ENCODE data around the gene MAPK8IP1. TPM values are rescaled to one million over a fixed set of nuclear protein-coding genes. Genes with fewer than 3 reads are reported as not detected.

The MAPK8IP1 gene
- total and polyA plus RNA-seq, 7 donors, result 1.2 to 15.5 (median 4.9) TPM

DNA sequence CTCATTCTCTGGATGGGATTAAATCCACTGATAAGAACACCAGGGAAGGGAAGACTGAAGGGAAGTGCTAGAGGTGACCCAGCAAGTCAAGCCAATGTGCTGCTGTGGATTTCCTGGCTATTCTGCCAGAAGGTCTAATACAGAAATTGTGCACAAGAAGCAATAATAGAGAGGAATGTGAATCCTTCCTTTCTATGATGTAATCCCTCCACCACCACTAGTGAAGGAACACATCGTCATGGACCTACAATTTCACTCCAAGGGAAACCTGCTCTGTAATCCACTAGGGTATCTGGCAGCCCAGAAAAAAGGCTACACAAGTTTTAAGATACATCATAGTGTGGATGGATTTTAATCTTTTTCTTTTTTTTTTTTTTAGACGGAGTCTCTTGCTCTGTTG, 54.4 kb downstream of the MAPK8IP1 start:
- DNase-seq, result no peak
- Histone ChIP-seq H3K9me3 (no peaks in the 10 kb centered on the region), H3K4me3 (no peak overlapping the region), H3K27ac (no peak overlapping the region), H3K27me3 (no peaks in the 10 kb centered on the region), H3K4me1 (no peaks in the 10 kb centered on the region), H3K36me3 (peaks cover 6 to 68% (median 26%) of the 10 kb centered on the region in 4 donors)
- TF ChIP-seq, protein P1, sequence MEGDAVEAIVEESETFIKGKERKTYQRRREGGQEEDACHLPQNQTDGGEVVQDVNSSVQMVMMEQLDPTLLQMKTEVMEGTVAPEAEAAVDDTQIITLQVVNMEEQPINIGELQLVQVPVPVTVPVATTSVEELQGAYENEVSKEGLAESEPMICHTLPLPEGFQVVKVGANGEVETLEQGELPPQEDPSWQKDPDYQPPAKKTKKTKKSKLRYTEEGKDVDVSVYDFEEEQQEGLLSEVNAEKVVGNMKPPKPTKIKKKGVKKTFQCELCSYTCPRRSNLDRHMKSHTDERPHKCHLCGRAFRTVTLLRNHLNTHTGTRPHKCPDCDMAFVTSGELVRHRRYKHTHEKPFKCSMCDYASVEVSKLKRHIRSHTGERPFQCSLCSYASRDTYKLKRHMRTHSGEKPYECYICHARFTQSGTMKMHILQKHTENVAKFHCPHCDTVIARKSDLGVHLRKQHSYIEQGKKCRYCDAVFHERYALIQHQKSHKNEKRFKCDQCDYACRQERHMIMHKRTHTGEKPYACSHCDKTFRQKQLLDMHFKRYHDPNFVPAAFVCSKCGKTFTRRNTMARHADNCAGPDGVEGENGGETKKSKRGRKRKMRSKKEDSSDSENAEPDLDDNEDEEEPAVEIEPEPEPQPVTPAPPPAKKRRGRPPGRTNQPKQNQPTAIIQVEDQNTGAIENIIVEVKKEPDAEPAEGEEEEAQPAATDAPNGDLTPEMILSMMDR (IDR thresholded peaks at IDR 0.05), result no peak
- TF ChIP-seq EP300 (IDR thresholded peaks at IDR 0.05), result no peak
- TF ChIP-seq POLR2AphosphoS5 (IDR thresholded peaks at IDR 0.05), result no peak
- TF ChIP-seq POLR2A (IDR thresholded peaks at IDR 0.05), result no peak
- 93 to 95% methylated on average over 2 of the region's 2 CpGs for WGBS, 2 donors
- intact Hi-C loops (cut with DNase I), result no loop called here

DNA sequence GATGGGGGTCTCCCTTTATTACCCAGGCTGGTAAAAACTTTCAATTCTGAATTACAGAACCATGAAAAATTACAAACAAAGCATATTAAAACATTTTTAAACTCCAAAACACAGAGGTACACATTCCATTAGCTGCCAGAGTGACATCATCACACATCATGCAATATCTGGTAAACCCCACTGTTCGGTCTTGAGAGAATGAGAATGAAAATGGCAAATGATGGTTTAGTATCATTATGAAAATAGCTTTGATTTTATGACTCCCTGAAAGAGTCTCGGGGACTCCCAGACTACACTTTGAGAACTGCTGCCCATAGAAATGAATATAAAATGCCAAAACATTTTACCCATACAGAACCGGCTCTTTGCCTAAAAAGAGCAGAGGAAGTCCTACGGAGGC, 55.8 kb downstream of the MAPK8IP1 start:
- peaks cover 20 to 67% (median 24%) of the 10 kb centered on the region in 4 donors for H3K36me3 ChIP-seq
- no peak overlapping the region for H3K4me3 ChIP-seq
- H3K9me3 ChIP-seq, result no peaks in the 10 kb centered on the region
- no peak for DNase-seq
- TF ChIP-seq, protein P1 (IDR thresholded peaks at IDR 0.05), result no peak
- TF ChIP-seq POLR2AphosphoS5 (IDR thresholded peaks at IDR 0.05) (no peak), EP300 (IDR thresholded peaks at IDR 0.05) (no peak), POLR2A (IDR thresholded peaks at IDR 0.05) (no peak)
- H3K27ac ChIP-seq, result no peak overlapping the region
- H3K27me3 ChIP-seq, result no peaks in the 10 kb centered on the region
- WGBS, 2 donors, result 91 to 97% methylated on average over 4 of the region's 4 CpGs
- intact Hi-C loops (cut with DNase I), result no loop called here
- H3K4me1 ChIP-seq, result no peaks in the 10 kb centered on the region

- Histone ChIP-seq H3K27ac (no peak overlapping the region), H3K27me3 (no peaks in the 10 kb centered on the region), H3K36me3 (peaks cover 16 to 66% (median 21%) of the 10 kb centered on the region in 4 donors), H3K4me1 (no peaks in the 10 kb centered on the region), H3K4me3 (no peak overlapping the region), H3K9me3 (no peaks in the 10 kb centered on the region)
- intact Hi-C loops (cut with DNase I), result no loop called here
- WGBS, 2 donors, result 95 to 97% methylated on average over 4 of the region's 4 CpGs
- no peak for TF ChIP-seq EP300 (IDR thresholded peaks at IDR 0.05)
- DNase-seq, result no peak
Observed at GRCh38 chr11:45942381-45942780, 56.9 kb downstream of the MAPK8IP1 start.

GRCh38 chr11:45945397-45945999, 60.0 kb downstream of the MAPK8IP1 start:
- H3K27me3 ChIP-seq, result no peaks in the 10 kb centered on the region
- 91% methylated on average over 3 of the region's 3 CpGs for WGBS, 2 donors
- DNase-seq, result no peak
- peaks cover 30 to 85% (median 39%) of the 10 kb centered on the region in 4 donors for H3K36me3 ChIP-seq
- no peak for TF ChIP-seq EP300 (IDR thresholded peaks at IDR 0.05)
- TF ChIP-seq, protein P1 (IDR thresholded peaks at IDR 0.05), result no peak
- no peak for TF ChIP-seq POLR2A (IDR thresholded peaks at IDR 0.05)
- no peak for TF ChIP-seq POLR2AphosphoS5 (IDR thresholded peaks at IDR 0.05)
- H3K27ac ChIP-seq, result no peak overlapping the region
- intact Hi-C loops (cut with DNase I), result no loop called here
- peaks cover 0 to 5% (median 0%) of the 10 kb centered on the region in 4 donors for H3K4me1 ChIP-seq
- no peaks in the 10 kb centered on the region for H3K9me3 ChIP-seq
- no peak overlapping the region for H3K4me3 ChIP-seq

DNA sequence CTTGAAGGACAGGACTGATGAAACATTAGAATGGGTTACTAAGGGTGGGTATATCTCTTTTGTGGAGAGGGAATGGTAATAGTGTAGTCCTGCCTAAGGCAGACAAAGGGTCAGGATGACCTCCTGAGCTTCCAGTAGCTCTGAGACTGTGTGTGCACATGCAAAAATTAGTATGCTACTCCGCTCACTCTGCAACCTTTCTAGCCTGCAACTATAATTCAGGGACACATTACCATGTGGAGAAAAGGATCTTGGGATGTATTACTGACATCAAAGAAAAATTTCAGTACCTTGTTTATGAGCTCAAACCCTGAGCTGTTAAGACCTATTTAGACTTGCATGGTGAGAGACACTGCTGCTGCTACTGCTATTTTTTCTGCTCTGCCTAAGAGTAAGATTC, 62.4 kb downstream of the MAPK8IP1 start:
- no peaks in the 10 kb centered on the region for H3K27me3 ChIP-seq
- no peak overlapping the region for H3K27ac ChIP-seq
- intact Hi-C loops (cut with DNase I), result no loop called here
- DNase-seq, result no peak
- H3K36me3 ChIP-seq, result peaks cover 34 to 93% (median 45%) of the 10 kb centered on the region in 4 donors
- TF ChIP-seq EP300 (IDR thresholded peaks at IDR 0.05) (no peak), POLR2AphosphoS5 (IDR thresholded peaks at IDR 0.05) (no peak), POLR2A (IDR thresholded peaks at IDR 0.05) (no peak)
- TF ChIP-seq, protein P1 (IDR thresholded peaks at IDR 0.05), result no peak
- 98% methylated on average over 1 of the region's 1 CpG for WGBS, 2 donors
- no peak overlapping the region for H3K4me3 ChIP-seq
- peaks cover 0 to 5% (median 0%) of the 10 kb centered on the region in 4 donors for H3K4me1 ChIP-seq
- no peaks in the 10 kb centered on the region for H3K9me3 ChIP-seq

All from sigmoid colon (tissue), 7 donors.